ENCODE data around the gene PKNOX2.

The PKNOX2 gene

GRCh38 chr11:125429807-125430678 is 265.5 kb downstream of the PKNOX2 start:
- DNase-seq (ENCODE audit: extremely low read depth in 1 of 2, low read depth in 1 of 2), result no peak

- DNase-seq (ENCODE audit: extremely low read depth in 1 of 2, low read depth in 1 of 2), result no peak
Observed at GRCh38 chr11:125431009-125431408, 266.5 kb downstream of the PKNOX2 start.

- DNase-seq (ENCODE audit: extremely low read depth in 1 of 2, low read depth in 1 of 2), result no peak
Observed at GRCh38 chr11:125431481-125431880, 266.9 kb downstream of the PKNOX2 start.

GRCh38 chr11:125433454-125434121 is 269.0 kb downstream of the PKNOX2 start:
- no peak for DNase-seq (ENCODE audit: extremely low read depth in 1 of 2, low read depth in 1 of 2)

GRCh38 chr11:125435461-125436238 is 271.1 kb downstream of the PKNOX2 start:
- no peak for DNase-seq (ENCODE audit: extremely low read depth in 1 of 2, low read depth in 1 of 2)

- DNase-seq (ENCODE audit: extremely low read depth in 1 of 2, low read depth in 1 of 2), result no peak
Observed at GRCh38 chr11:125441648-125442410, 277.3 kb downstream of the PKNOX2 start.

- DNase-seq (ENCODE audit: extremely low read depth in 1 of 2, low read depth in 1 of 2), result no peak
Observed at GRCh38 chr11:125442946-125443345, 278.4 kb downstream of the PKNOX2 start.

GRCh38 chr11:125443767-125444311 is 279.3 kb downstream of the PKNOX2 start:
- DNase-seq (ENCODE audit: extremely low read depth in 1 of 2, low read depth in 1 of 2), result no peak

- no peak for DNase-seq (ENCODE audit: extremely low read depth in 1 of 2, low read depth in 1 of 2)
Observed at GRCh38 chr11:125445731-125446130, 281.2 kb downstream of the PKNOX2 start.

- DNase-seq (ENCODE audit: extremely low read depth in 1 of 2, low read depth in 1 of 2), result no peak
Observed at GRCh38 chr11:125446279-125446678, 281.7 kb downstream of the PKNOX2 start.

- no peak for DNase-seq (ENCODE audit: extremely low read depth in 1 of 2, low read depth in 1 of 2)
Observed at GRCh38 chr11:125447721-125448120, 283.2 kb downstream of the PKNOX2 start.

GRCh38 chr11:125448136-125448535 is 283.6 kb downstream of the PKNOX2 start:
- DNase-seq (ENCODE audit: extremely low read depth in 1 of 2, low read depth in 1 of 2), result no peak

- DNase-seq (ENCODE audit: extremely low read depth in 1 of 2, low read depth in 1 of 2), result no peak
Observed at GRCh38 chr11:125449565-125449964, 285.0 kb downstream of the PKNOX2 start.

- no peak for DNase-seq (ENCODE audit: extremely low read depth in 1 of 2, low read depth in 1 of 2)
Observed at GRCh38 chr11:125451400-125452124, 287.0 kb downstream of the PKNOX2 start.

GRCh38 chr11:125452125-125452470 is 287.5 kb downstream of the PKNOX2 start:
- no peak for DNase-seq (ENCODE audit: extremely low read depth in 1 of 2, low read depth in 1 of 2)

GRCh38 chr11:125454047-125454446 is 289.5 kb downstream of the PKNOX2 start:
- DNase-seq (ENCODE audit: extremely low read depth in 1 of 2, low read depth in 1 of 2), result no peak

GRCh38 chr11:125455851-125456250 is 291.3 kb downstream of the PKNOX2 start:
- DNase-seq (ENCODE audit: extremely low read depth in 1 of 2, low read depth in 1 of 2), result no peak

GRCh38 chr11:125457814-125458343 is 293.3 kb downstream of the PKNOX2 start:
- no peak for DNase-seq (ENCODE audit: extremely low read depth in 1 of 2, low read depth in 1 of 2)

GRCh38 chr11:125460275-125460674 is 295.7 kb downstream of the PKNOX2 start:
- no peak for DNase-seq (ENCODE audit: extremely low read depth in 1 of 2, low read depth in 1 of 2)
